Adrenal gland (tissue), 12 donors: ENCODE measurements around the gene CHRNB4. TPM values are rescaled to one million over a fixed set of nuclear protein-coding genes. Genes with fewer than 3 reads are reported as not detected.

Experiments used
- DNase-seq, 7 donors: peaks; one replicate each; pipeline ENCODE4 v3.0.0-alpha.2; 2019 to 2020
- H3K27ac ChIP-seq, 5 donors: fragments of 200-600 bp; sonication (generic) in 4 of 5; 1 replicate in 3 of 5; 2 replicates in 2 of 5; pipeline versions ENCODE4 v1.5.1 to v1.8.0; 2016 to 2020; ENCODE audit warnings: mild to moderate bottlenecking in 1 of 5
- H3K27me3 ChIP-seq: fragments of 200-600 bp; 2 replicates; pipeline ENCODE4 v1.8.0; 2021
- H3K36me3 ChIP-seq, 2 donors: fragments of 200-600 bp; replicated peaks in 1 of 2; 1 replicate in 1 of 2; 2 replicates in 1 of 2; pipeline versions ENCODE4 v1.5.1 to v1.8.0; 2018 to 2022
- H3K4me1 ChIP-seq, 2 donors: fragments of 200-600 bp; replicated peaks in 1 of 2; 1 replicate in 1 of 2; 2 replicates in 1 of 2; pipeline versions ENCODE4 v1.5.1 to v1.8.0; 2018 to 2021
- H3K4me3 ChIP-seq, 4 donors: fragments of 200-600 bp; sonication (generic) in 3 of 4; one replicate each; pipeline ENCODE4 v1.5.1; 2016 to 2018
- H3K9me3 ChIP-seq, 3 donors: fragments of 200-600 bp; sonication (generic) in 1 of 3; replicated peaks in 1 of 3; 1 replicate in 2 of 3; 2 replicates in 1 of 3; pipeline versions ENCODE4 v1.5.1 to v1.8.0; 2016 to 2021
- POLR2A ChIP-seq, 2 donors: fragments of 450-650 bp; IDR thresholded peaks; one replicate each; pipeline ENCODE4 v1.6.1; 2017; ENCODE audit warnings: antibody characterized with exemption in 2 of 2, mild to moderate bottlenecking in 2 of 2, moderate library complexity in 1 of 2
- WGBS, 4 donors: extraction: QIAGEN DNeasy Blood & Tissue Kit in 2 of 4; methylation state at CpG; one replicate each; pipeline versions ENCODE4 v1.1.5 to v1.1.7; 2013 to 2017; 5-methylcytosine and 5-hydroxymethylcytosine counted together
- intact Hi-C, 2 donors: fragments of 100-400 bp; cut with DNase I; formaldehyde crosslinking; loops; one replicate each; pipeline versions ENCODE4 v1.14.1 to v1.15.0; 2022 to 2023
- polyA plus RNA-seq, 3 donors: library from polyadenylated mRNA; stranded (reverse); fragments of 200-250 nt in 2 of 3; fragments of 350-450 nt in 1 of 3; fragmentation: Illumina TruSeq in 1 of 3; extraction: RNeasy Lipid Tissue Mini Kit (QIAGEN cat#74804) in 1 of 3; gene quantifications; one replicate each; pipeline ENCODE4 v1.2.3, GENCODE V29; 2013 to 2014
- total RNA-seq, 9 donors: library from RNA; depleted of rRNA in 4 of 9; stranded (reverse); fragments of >200 nt in 4 of 9; fragments of 120-200 nt in 1 of 9; fragmentation: NEBNext Ultra II Directional in 1 of 9; extraction: Animal tissue kit (Norgen Biotek cat#: 25700) in 1 of 9; gene quantifications; one replicate each; pipeline versions ENCODE4 v1.1.0 to v1.2.4, GENCODE V29; 2013 to 2023
- TF ChIP-seq, protein P1 (sequence below), 6 experiments: fragments of 450-650 bp in 4 of 6; fragments of 200-600 bp in 2 of 6; sonication (generic) in 1 of 6; IDR thresholded peaks; 1 replicate in 5 of 6; 2 replicates in 1 of 6; pipeline versions ENCODE4 v1.5.1 to v1.8.0; 2016 to 2021; ENCODE audit warnings: antibody characterized with exemption in 6 of 6, mild to moderate bottlenecking in 2 of 6, moderate library complexity in 1 of 6
- donor health status: healthy with polysubstance abuse.
- donor health status: Bipolar disorder and iron deficiency.
- donor health status: DM: yes; HTN: yes; CAD: no.
- donor health status: DM: no; HTN: no; CAD: no.
- donor health status: DM: no; HTN: no; CAD: no.
- donor health status: DM: yes; HTN: yes; CAD: no.

The CHRNB4 gene
- total and polyA plus RNA-seq, 12 donors: 0.24 to 5.7 (median 1.2) TPM

DNA sequence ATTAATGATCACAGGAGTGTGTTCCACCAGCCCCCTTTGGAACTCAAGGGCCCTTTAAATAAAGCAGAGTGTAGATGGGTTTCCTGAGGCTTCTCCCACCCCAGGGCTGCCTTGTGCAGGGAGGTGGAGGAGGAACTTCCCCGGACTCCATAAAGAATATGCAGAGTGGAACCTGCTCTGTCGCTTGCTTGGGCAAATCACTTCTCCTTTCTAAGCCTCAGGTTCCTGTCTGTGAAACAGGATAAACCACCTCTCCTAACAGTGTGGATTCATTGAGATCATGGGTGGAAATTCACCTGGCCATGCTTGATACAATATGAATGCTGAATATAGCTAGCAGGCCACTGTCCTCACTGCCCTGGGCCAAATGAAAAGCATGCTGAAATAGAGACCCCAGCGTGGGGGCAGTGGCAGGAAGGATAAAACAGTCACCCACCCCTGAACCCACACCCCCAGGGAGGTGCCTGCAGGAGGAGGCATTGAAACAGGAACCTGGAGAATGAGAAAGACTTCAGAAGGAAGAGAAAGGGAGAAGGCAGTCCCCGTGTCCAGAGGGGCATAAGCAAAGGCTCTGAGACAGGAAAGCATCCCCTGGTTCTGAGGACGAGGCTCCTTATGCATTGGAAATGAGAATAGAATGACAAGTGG, 41.1 kb upstream of the CHRNB4 start:
- Histone ChIP-seq H3K4me1 (peaks cover 0 to 8% of the 10 kb centered on the region in 2 donors), H3K9me3 (no peaks in the 10 kb centered on the region), H3K27me3 (no peaks in the 10 kb centered on the region), H3K36me3 (no peaks in the 10 kb centered on the region), H3K27ac (no peak overlapping the region), H3K4me3 (no peak overlapping the region)
- no peak for DNase-seq
- intact Hi-C loops: no loop called here
- TF ChIP-seq POLR2A (IDR thresholded peaks at IDR 0.05): no peak
- TF ChIP-seq, protein P1, sequence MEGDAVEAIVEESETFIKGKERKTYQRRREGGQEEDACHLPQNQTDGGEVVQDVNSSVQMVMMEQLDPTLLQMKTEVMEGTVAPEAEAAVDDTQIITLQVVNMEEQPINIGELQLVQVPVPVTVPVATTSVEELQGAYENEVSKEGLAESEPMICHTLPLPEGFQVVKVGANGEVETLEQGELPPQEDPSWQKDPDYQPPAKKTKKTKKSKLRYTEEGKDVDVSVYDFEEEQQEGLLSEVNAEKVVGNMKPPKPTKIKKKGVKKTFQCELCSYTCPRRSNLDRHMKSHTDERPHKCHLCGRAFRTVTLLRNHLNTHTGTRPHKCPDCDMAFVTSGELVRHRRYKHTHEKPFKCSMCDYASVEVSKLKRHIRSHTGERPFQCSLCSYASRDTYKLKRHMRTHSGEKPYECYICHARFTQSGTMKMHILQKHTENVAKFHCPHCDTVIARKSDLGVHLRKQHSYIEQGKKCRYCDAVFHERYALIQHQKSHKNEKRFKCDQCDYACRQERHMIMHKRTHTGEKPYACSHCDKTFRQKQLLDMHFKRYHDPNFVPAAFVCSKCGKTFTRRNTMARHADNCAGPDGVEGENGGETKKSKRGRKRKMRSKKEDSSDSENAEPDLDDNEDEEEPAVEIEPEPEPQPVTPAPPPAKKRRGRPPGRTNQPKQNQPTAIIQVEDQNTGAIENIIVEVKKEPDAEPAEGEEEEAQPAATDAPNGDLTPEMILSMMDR (IDR thresholded peaks at IDR 0.05): no peak
- 67 to 75% (median 70%) methylated on average over 5 of the region's 5 CpGs for WGBS, 4 donors

DNA sequence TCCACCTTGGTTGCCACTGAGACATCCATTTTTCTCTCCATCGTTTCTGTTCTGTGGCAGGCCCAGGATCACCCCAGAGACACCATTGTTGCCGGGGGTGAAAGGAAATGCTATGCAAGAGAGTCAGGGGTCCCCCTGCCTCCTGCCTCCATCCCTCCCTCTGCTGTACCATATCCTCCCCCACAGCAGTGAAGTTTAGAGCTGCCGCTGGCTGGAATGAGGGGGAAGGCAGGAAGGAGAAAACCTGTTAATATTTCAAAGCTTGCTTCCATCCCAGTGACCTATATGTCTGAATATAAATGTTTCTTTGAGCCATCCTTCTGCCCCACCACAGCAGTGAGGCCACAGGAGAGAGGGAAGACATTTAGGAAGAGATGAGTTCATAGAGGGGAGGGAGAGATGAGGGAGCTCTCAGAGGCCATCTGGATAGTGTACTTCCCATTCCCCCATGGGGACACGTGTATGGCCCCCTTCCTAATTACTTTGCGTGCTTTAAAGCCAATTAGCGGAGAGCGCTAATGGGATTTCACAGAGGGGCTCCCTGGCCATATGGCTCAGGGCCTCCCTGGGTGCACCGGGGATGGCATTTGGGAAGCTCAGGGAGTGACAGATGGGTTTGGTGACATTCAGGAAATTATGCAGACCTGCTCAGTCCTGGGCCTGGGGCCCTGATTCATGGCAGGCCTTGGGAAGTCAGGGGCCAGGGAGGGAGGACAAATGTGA, 40.4 kb upstream of the CHRNB4 start:
- Histone ChIP-seq H3K27ac (no peak overlapping the region), H3K4me1 (peaks cover 0 to 8% of the 10 kb centered on the region in 2 donors), H3K4me3 (no peak overlapping the region), H3K9me3 (no peaks in the 10 kb centered on the region), H3K36me3 (no peaks in the 10 kb centered on the region), H3K27me3 (no peaks in the 10 kb centered on the region)
- WGBS, 4 donors: 69 to 79% (median 74%) methylated on average over 8 of the region's 8 CpGs
- intact Hi-C loops: no loop called here
- no peak for TF ChIP-seq POLR2A (IDR thresholded peaks at IDR 0.05)
- TF ChIP-seq, protein P1 (IDR thresholded peaks at IDR 0.05): no peak
- DNase-seq: peak in 2 of 7 donors; percentile 8 to 28

DNA sequence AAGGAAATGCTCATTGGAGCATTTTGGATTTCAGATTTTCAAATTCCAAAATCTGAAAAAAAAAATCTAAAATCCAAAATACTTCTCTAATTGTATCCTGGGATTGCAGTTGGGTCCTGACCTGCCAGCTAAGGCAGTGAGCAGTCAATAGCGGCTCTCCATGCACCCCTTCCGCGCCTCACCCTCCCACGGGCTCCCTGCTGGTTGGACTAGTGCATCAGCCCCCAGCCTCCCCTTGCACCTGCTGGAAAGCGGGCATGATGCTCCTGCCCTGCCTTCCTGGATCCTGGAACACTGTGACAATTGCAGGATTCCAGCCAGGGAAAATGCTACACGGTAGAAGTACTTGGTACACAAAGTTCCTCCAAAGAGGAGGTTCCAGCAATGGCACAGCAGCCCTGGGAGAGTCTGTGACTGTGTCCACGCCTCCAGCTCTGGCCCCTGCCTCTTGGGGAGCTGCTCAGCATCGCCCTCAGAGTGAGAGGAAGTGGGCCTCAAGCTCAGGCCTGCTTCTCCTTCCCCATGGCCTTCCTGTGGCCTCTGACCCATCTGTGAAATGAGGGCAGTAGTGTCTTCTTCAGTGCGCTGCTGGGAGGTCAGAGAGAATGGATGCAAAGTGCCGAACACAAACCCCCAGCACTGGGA, 39.5 kb upstream of the CHRNB4 start:
- H3K4me3 ChIP-seq: no peak overlapping the region
- TF ChIP-seq, protein P1 (IDR thresholded peaks at IDR 0.05): no peak
- no peak for TF ChIP-seq POLR2A (IDR thresholded peaks at IDR 0.05)
- H3K4me1 ChIP-seq: peaks cover 0 to 3% of the 10 kb centered on the region in 2 donors
- 81 to 85% (median 82%) methylated on average over 8 to 10 of the region's 10 CpGs for WGBS, 4 donors
- no peaks in the 10 kb centered on the region for H3K9me3 ChIP-seq
- no peaks in the 10 kb centered on the region for H3K27me3 ChIP-seq
- H3K36me3 ChIP-seq: no peaks in the 10 kb centered on the region
- intact Hi-C loops: no loop called here
- peak in 2 of 7 donors; percentile 16 to 46 for DNase-seq
- H3K27ac ChIP-seq: no peak overlapping the region

DNA sequence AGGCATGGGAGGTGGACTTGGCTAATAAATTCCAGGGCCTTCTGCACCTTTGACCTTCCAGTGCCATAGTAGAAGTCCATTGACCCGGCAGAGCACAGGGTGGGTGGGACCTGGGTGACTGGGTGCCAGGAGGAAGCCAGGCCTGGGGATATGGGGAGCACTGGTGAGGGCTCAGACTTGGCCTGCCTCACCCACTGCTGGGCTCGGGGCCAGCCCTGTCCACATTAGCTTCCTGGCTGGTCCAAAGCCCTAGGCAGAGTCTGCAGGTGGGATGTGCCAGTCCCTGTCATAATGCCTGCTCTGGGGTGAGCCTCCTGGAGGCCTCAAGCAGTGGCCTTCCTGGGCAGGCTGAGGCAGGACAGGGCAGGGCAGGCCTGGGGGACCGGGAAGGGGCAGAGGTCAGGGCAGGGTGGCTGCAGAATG, 38.1 kb upstream of the CHRNB4 start:
- Histone ChIP-seq H3K4me1 (no peaks in the 10 kb centered on the region), H3K9me3 (no peaks in the 10 kb centered on the region), H3K27ac (peak overlapping the region in 1 of 5 donors; percentile 14), H3K36me3 (no peaks in the 10 kb centered on the region), H3K4me3 (no peak overlapping the region), H3K27me3 (no peaks in the 10 kb centered on the region)
- WGBS, 4 donors: 63 to 81% (median 77%) methylated on average over 3 of the region's 3 CpGs; no CpG with 5 or more reads in 1 of the 4 donors
- intact Hi-C loops: no loop called here
- TF ChIP-seq, protein P1 (IDR thresholded peaks at IDR 0.05): no peak
- no peak for TF ChIP-seq POLR2A (IDR thresholded peaks at IDR 0.05)
- DNase-seq: peak in 2 of 7 donors; percentile 16 to 49
